ENCODE data around the gene MTHFSD.
A peak's percentile ranks its signal among the peaks of the same experiment; 100 is the strongest.

Gene MTHFSD

DNA sequence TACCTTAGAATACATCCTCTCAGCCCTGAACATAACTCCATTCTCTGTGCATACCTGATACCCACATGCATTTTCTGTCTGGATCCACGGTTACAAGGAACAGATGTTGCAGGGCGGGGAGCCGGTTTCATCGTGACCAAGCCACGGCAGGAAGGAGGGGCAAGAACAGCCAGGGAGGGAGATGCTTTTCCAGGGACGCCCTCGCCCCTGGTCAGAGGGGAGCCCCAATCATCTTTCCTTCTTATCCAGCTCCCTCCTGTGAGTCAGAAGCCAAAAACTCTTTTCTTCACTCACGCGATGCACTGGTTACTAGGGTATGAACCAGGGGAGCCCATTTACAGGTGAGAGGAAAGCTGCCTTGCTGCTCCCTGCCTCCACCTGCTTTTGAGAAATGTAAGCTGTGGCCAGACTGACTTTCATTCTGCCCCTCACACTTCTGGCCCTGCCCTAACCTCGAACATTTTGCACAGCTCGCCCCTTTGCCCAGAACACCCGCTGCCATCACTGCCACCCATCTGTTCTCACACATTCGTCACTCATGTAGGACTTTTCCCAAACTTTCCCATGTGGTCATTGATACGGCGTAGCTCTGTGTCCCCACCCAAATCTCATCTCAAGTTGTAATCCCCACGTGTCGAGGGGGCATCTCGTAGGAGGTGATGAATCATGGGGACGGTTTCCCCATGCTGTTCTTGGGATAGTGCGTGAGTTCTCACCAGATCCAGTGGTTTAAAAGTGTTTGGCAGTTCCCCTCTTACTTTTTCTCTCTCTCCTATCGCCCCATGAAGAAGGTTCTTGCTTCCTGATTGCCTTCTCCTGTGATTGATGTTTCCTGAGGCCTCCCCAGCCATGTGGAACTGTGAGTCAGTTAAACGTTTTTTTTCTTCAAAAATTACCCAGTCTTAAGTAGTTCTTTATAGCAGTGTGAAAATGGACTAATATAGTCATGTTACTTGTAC, 43.9 kb upstream of the MTHFSD start:
- ChIA-PET CTCF (interaction anchor here (0.7 kb wide), 1 partner anchor 273 kb away, joined by 3 read pairs; no protein-coding TSS in a partner anchor), POLR2A (no interaction called here)
- TF ChIP-seq SUZ12 (IDR thresholded peaks at IDR 0.05) (no peak), FOXK2 (IDR thresholded peaks at IDR 0.05) (no peak), SP1 (IDR thresholded peaks at IDR 0.05) (no peak), NFRKB (IDR thresholded peaks at IDR 0.05) (no peak), TARDBP (IDR thresholded peaks at IDR 0.05) (no peak), L3MBTL2 (conservative IDR thresholded peaks at IDR 0.05) (no peak), CTBP1 (IDR thresholded peaks at IDR 0.05; ENCODE audit: borderline replicate concordance) (no peak), HDGF (IDR thresholded peaks at IDR 0.05; ENCODE audit: borderline replicate concordance) (no peak), FOXA1 (IDR thresholded peaks at IDR 0.05) (no peak), LEF1 (IDR thresholded peaks at IDR 0.05; ENCODE audit: borderline replicate concordance) (no peak), BHLHE40 (IDR thresholded peaks at IDR 0.05; ENCODE audit: borderline replicate concordance) (no peak), ARNT (IDR thresholded peaks at IDR 0.05) (no peak), PKNOX1 (IDR thresholded peaks at IDR 0.05) (no peak), ELF4 (IDR thresholded peaks at IDR 0.05) (no peak)
- no peak for DNase-seq (ENCODE audit: extremely low spot score)

GRCh38 chr16:86597880-86598606, 43.0 kb upstream of the MTHFSD start:
- CTCF ChIA-PET, result no interaction called here
- POLR2A ChIA-PET, result no interaction called here
- peak; percentile 19 for DNase-seq (ENCODE audit: extremely low spot score)

GRCh38 chr16:86597126-86597879, 42.3 kb upstream of the MTHFSD start:
- DNase-seq (ENCODE audit: extremely low spot score), result no peak
- POLR2A ChIA-PET, result no interaction called here
- CTCF ChIA-PET, result no interaction called here
- TF ChIP-seq NFRKB (IDR thresholded peaks at IDR 0.05) (no peak), SP1 (IDR thresholded peaks at IDR 0.05) (no peak), PKNOX1 (IDR thresholded peaks at IDR 0.05) (no peak)

More at GRCh38 chr16:86597880-86598606, 43.0 kb upstream of the MTHFSD start:
- TF ChIP-seq ARNT (IDR thresholded peaks at IDR 0.05) (no peak), SUZ12 (IDR thresholded peaks at IDR 0.05) (no peak), FOXM1 (IDR thresholded peaks at IDR 0.05; ENCODE audit: borderline replicate concordance) (no peak), HDGF (IDR thresholded peaks at IDR 0.05; ENCODE audit: borderline replicate concordance) (no peak), LEF1 (IDR thresholded peaks at IDR 0.05; ENCODE audit: borderline replicate concordance) (no peak), PKNOX1 (IDR thresholded peaks at IDR 0.05) (no peak), ZNF384 (IDR thresholded peaks at IDR 0.05) (no peak), FOXK2 (IDR thresholded peaks at IDR 0.05) (no peak), BHLHE40 (IDR thresholded peaks at IDR 0.05; ENCODE audit: borderline replicate concordance) (no peak)

DNA sequence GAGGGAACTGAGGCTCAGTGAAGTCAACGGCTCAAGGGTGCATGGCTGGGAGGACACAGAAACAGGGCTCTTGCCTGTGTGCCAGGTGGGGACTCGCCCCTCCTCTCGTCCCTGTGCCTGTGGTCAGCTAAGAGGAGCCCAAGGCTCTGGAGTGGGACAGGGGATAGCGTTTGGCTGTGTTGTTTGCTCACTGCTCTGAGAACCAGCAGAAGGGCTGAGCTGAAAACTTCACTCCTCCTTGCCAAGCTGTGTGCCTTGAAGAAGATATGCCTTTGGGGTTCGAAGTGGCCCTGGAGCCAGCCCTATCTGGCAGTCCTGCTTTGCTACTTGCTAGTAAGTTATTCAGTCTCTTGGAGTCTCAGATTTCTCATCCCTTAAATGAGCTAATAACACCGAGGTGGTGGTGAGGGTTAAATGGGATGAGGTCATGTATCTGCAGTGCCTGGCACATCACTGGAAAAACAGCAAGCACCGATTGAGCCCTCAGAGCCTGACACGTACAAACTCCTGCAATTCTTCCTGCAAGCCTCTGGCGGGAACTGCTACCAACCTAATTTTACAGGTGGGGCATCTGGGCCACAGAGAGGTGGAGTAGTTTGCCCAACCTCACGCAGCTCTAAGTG, 41.1 kb upstream of the MTHFSD start:
- ChIA-PET CTCF (no interaction called here), POLR2A (no interaction called here)
- TF ChIP-seq FOXK2 (IDR thresholded peaks at IDR 0.05), result no peak
- no peak for TF ChIP-seq ARNT (IDR thresholded peaks at IDR 0.05)
- no peak for TF ChIP-seq L3MBTL2 (conservative IDR thresholded peaks at IDR 0.05)
- no peak for TF ChIP-seq ZNF384 (IDR thresholded peaks at IDR 0.05)
- no peak for TF ChIP-seq PKNOX1 (IDR thresholded peaks at IDR 0.05)
- TF ChIP-seq SP1 (IDR thresholded peaks at IDR 0.05), result no peak
- TF ChIP-seq FOXA1 (IDR thresholded peaks at IDR 0.05), result no peak
- no peak for TF ChIP-seq HDGF (IDR thresholded peaks at IDR 0.05; ENCODE audit: borderline replicate concordance)
- no peak for DNase-seq (ENCODE audit: extremely low spot score)

GRCh38 chr16:86594721-86595120, 39.7 kb upstream of the MTHFSD start:
- ChIA-PET CTCF (interaction anchor here (0.6 kb wide), 1 partner anchor 32 kb away, joined by 5 read pairs; no protein-coding TSS in a partner anchor), POLR2A (interaction anchor here (1.9 kb wide), 1 partner anchor 18 kb away, joined by 5 read pairs; no protein-coding TSS in a partner anchor)
- TF ChIP-seq PKNOX1 (IDR thresholded peaks at IDR 0.05), result peak; percentile 66
- TF ChIP-seq HDGF (IDR thresholded peaks at IDR 0.05; ENCODE audit: borderline replicate concordance), result no peak
- no peak for DNase-seq (ENCODE audit: extremely low spot score)
